Fibroblast of lung (primary cell): ENCODE data around the gene ASTN2.

Experiments
- CTCF ChIP-seq, 2 donors: IDR thresholded peaks in 1 of 2; conservative IDR thresholded peaks in 1 of 2; 1 replicate in 1 of 2; 2 replicates in 1 of 2; pipeline ENCODE4 v1.5.1; 2011 to 2012; ENCODE audit warnings: low read length in 2 of 2, control low read depth in 1 of 2, inconsistent platforms in 1 of 2, low read depth in 1 of 2, mild to moderate bottlenecking in 1 of 2
- EZH2 ChIP-seq: IDR thresholded peaks from 2 replicates; pipeline ENCODE4 v1.5.1; 2012; ENCODE audit warnings: low read length, control low read depth, mild to moderate bottlenecking; ENCODE audit errors: missing control alignments

GRCh38 chr9:116471093-116471906 lies 943.6 kb downstream of the ASTN2 start:
- TF ChIP-seq EZH2: no peak
- TF ChIP-seq CTCF (conservative IDR thresholded peaks at IDR 0.05 in 1 of 2, IDR thresholded peaks at IDR 0.05 in 1 of 2; ENCODE audit: low read depth in 1 of 2, low read length in 2 of 2): no peak
